GM19043 (cell line): ENCODE measurements around the gene PIGN.

Experiments
- ATAC-seq: cut with Tn5 transposase; IDR thresholded peaks from one replicate; pipeline ENCODE4 v1.9.1; 2021; ENCODE audit warnings: low read depth; ENCODE audit not compliant: unreplicated experiment

The PIGN gene

GRCh38 chr18:62119884-62120283 is 67.0 kb downstream of the PIGN start:
- no peak for ATAC-seq

- no peak for ATAC-seq
These were observed 68.5 kb downstream of the PIGN start for GRCh38 chr18:62118328-62118727.

GRCh38 chr18:62109676-62110075 is 77.2 kb downstream of the PIGN start:
- no peak for ATAC-seq

- no peak for ATAC-seq
These were observed 79.0 kb downstream of the PIGN start for GRCh38 chr18:62107881-62108280.

GRCh38 chr18:62106271-62106670 is 80.6 kb downstream of the PIGN start:
- ATAC-seq, result no peak

- no peak for ATAC-seq
These were observed 81.5 kb downstream of the PIGN start for GRCh38 chr18:62105376-62105775.

GRCh38 chr18:62102221-62102620 is 84.6 kb downstream of the PIGN start:
- peak; percentile 68 for ATAC-seq

GRCh38 chr18:62101321-62101721 is 85.5 kb downstream of the PIGN start:
- ATAC-seq, result no peak

- ATAC-seq, result no peak
These were observed 87.9 kb downstream of the PIGN start for GRCh38 chr18:62098960-62099359.

- ATAC-seq, result no peak
These were observed 89.2 kb downstream of the PIGN start for GRCh38 chr18:62097698-62098097.

GRCh38 chr18:62091487-62092120 is 95.3 kb downstream of the PIGN start:
- no peak for ATAC-seq

GRCh38 chr18:62089174-62089573 is 97.7 kb downstream of the PIGN start:
- no peak for ATAC-seq

GRCh38 chr18:62088156-62088555 is 98.7 kb downstream of the PIGN start:
- no peak for ATAC-seq

- ATAC-seq, result no peak
These were observed 101.1 kb downstream of the PIGN start for GRCh38 chr18:62085756-62086155.

- ATAC-seq, result no peak
These were observed 105.0 kb downstream of the PIGN start for GRCh38 chr18:62081761-62082294.

GRCh38 chr18:62081248-62081647 is 105.6 kb downstream of the PIGN start:
- no peak for ATAC-seq

GRCh38 chr18:62080172-62080900 is 106.5 kb downstream of the PIGN start:
- ATAC-seq, result no peak

GRCh38 chr18:62073461-62074281 is 113.2 kb downstream of the PIGN start:
- ATAC-seq, result no peak

- ATAC-seq, result no peak
These were observed 114.5 kb downstream of the PIGN start for GRCh38 chr18:62072370-62072769.

- ATAC-seq, result no peak
These were observed 115.8 kb downstream of the PIGN start for GRCh38 chr18:62071071-62071470.

- no peak for ATAC-seq
These were observed 116.6 kb downstream of the PIGN start for GRCh38 chr18:62070302-62070701.
